Measurements from ENCODE around the gene METTL24. TPM values are rescaled to one million over a fixed set of nuclear protein-coding genes. Genes with fewer than 3 reads are reported as not detected.
"Not testable (repeated sequence)": the region's sequence is repeated elsewhere in the genome, so short reads cannot be mapped to it uniquely, and the experiment has no call there.

Gene METTL24
- total RNA-seq, 1 experiment from 2014 or later: not detected

- DNase-seq (ENCODE audit: low read depth): no peak
Observed at GRCh38 chr6:110317189-110317588, 41.0 kb downstream of the METTL24 start.

DNA sequence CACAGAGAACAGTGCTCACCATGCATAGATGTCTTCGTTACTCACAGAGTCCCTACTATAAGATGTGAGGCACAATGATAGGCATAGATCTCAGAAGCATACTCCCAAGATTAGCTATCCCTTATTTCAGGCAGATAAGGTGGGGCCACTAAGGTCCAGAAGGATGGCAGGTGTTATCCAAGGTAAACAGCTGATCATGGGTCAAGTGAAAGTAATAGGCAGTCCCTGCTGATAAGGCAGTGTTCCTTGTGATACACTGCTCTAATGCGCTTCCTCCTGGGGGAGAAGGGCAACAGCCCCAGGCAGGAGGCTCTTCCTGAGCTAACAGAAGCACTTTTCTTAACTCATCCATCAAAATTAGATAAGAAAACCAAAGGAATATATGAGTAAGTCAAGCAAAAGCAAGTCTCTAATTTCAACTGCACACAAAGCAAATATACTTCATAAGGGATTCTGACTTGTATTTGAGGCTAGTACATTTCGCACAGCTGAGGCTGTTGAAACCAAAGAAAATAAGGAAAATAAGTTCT lies 42.2 kb downstream of the METTL24 start:
- no peak for DNase-seq (ENCODE audit: low read depth)

GRCh38 chr6:110315207-110315868 lies 42.8 kb downstream of the METTL24 start:
- no peak for DNase-seq (ENCODE audit: low read depth)

- DNase-seq (ENCODE audit: low read depth): no peak
Observed at GRCh38 chr6:110310861-110311446, 47.2 kb downstream of the METTL24 start.

GRCh38 chr6:110309432-110309831 lies 48.7 kb downstream of the METTL24 start:
- not testable (repeated sequence) for DNase-seq (ENCODE audit: low read depth)

DNA sequence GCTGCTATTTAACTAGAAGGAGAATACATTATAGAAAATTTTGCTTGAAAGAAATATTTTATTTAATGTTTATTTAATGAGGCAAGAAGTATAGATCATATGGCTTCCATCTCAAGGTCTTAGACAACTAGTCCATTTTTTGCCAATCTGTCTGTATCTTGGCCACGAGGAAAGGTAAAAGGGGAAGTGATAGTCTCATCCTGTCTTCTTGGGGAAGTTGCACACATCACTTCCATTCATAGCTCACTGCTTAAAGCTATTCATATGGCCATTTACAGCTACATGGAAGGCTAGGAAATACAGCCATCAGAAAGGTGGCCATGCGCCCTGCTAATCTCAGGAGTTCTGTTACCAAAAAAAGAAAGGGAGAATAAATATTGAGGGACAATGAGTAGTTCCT lies 50.8 kb downstream of the METTL24 start:
- DNase-seq (ENCODE audit: low read depth): no peak

DNA sequence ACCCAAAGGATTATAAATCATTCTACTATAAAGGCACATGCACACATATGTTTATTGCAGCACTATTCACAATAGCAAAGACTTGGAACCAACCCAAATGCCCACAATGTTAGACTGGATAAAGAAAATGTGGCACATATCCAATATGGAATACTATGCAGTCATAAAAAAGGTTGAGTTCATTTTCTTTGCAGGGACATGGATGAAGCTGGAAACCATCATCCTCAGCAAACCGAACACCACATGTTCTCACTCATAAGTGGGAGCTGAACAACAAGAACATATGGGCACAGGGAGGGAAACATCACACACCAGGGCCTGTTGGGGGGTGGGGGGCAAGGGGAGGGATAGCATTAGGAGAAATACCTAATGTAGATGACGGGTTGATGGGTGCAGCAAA lies 52.3 kb downstream of the METTL24 start:
- not testable (repeated sequence) for DNase-seq (ENCODE audit: low read depth)

GRCh38 chr6:110303692-110304091 lies 54.5 kb downstream of the METTL24 start:
- DNase-seq (ENCODE audit: low read depth): not testable (repeated sequence)

DNA sequence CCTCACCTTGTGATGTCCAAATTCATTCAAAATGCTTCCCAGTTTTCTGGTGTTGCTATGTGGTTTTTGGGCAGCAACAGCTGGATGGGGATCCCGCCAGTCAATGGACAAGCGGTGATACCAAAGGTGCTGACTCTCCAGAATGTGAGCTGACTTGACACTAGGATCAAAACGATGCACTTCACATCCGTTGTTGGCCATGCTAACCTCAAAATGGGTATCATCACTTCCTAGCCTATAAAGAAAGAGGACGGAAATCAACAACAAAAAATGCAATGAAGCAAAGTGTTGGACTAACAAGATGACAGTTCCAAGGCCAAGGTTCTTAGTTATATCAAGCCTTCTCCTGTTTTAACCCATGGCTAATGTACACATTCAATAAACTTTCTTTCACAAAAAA lies 59.2 kb downstream of the METTL24 start:
- DNase-seq (ENCODE audit: low read depth): no peak

DNA sequence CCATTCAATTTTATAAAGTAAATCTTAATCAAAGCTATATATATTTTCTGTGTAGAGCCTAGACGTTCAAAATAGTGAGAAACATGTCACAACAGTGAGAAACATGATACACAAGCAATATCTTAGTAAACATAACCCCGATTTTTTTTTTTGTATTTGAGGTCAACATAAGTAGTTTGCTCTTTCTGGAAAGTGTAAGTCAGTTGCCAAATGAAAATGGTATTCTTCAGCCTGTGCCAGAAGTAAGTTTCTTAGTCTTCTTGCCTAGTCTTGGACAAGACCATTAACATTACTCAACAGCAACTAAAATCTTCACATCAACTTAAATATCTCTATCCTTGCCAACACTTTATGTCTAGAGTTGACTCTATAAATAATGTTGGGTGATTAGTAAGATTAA lies 59.7 kb downstream of the METTL24 start:
- DNase-seq (ENCODE audit: low read depth): no peak

DNA sequence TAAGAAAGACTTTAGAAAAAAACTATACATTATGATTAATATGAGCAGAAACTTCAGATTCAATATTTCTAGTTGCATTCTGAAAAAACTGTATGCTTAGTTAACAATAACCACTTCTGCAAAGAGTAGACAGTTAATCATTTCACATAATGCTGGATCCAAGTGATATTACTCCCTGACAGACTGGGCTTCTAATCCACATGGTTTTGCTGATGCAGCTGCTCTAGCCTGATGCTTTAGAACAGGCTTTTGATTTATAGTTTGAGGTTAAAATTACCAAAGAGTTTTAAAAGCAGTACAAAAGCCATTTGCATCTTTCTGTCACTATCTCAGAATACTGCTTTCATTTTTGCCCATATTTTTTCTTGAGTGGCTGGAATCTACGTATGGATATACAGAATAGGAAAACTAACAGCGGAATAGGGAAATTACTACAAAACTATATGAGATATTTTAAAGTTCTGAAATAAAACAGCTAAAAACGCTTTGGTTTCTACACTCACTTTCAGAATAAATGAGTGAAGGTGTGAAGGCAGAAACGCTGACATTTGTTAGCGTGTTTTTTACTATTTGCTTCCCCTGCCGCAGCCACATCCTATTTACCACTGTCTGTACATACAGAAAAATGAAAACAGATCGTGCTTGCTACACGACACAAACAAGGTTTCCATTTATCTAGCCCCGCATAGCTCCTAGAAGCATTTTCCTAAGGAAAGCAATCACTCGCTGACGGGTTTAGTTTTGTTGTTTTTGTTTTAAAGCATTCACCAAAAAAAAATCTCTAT lies 61.7 kb downstream of the METTL24 start:
- no peak for DNase-seq (ENCODE audit: low read depth)

DNA sequence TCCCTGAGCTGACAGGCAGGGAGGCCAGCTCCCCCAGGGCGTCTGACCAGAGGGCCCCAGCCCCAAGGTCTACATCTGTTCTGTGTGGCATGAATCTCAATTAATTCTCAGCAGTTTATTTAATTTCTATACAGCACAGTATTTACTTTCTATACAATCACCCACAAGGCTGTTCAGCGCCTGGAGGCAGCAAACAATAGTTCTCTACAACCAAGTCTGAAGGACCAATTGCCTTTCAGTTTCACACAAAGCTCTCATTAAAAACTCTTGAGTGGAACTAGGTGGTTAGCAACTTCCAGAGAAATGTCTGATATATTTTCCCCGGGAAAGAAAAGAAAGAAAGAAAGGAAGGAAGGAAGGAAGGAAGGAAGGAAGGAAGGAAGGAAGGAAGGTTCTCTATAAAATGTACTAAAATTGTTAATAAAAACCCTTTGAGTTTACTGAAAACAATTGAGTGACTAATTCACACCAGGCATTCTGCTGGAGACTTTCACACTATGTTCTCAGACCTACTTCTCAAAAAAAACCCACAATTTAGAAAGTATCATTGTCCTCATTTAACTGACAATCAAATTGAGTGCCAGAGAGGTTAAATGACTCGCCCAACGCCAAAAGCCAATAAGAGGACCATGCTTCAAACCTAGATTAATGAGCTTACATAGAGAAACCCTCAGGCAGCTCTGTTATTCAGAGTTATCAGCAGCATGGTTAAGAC lies 62.5 kb downstream of the METTL24 start:
- DNase-seq (ENCODE audit: low read depth): no peak

GRCh38 chr6:110287462-110288341 lies 70.4 kb downstream of the METTL24 start:
- no peak for DNase-seq (ENCODE audit: low read depth)

- no peak for DNase-seq (ENCODE audit: low read depth)
Observed at GRCh38 chr6:110285306-110286060, 72.7 kb downstream of the METTL24 start.

DNA sequence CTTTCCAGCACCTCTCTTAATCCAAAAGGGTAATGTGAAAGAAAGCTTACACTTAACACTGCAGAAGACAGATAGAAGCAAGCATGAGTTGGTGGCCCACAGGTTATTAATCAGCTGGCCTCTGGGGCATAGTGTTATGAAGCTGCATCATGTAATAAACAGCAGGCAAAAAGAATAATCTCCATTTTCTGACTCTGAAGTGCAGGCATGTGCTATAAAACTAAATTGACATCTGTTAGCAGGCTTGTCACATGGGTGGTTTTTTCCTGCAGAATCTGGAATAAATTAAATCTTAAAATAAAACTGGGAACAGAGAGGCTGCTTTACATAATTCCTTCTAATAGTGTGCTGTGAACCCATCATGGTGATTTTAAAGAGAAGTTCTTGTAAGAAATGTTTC lies 73.3 kb downstream of the METTL24 start:
- DNase-seq (ENCODE audit: low read depth): no peak

DNA sequence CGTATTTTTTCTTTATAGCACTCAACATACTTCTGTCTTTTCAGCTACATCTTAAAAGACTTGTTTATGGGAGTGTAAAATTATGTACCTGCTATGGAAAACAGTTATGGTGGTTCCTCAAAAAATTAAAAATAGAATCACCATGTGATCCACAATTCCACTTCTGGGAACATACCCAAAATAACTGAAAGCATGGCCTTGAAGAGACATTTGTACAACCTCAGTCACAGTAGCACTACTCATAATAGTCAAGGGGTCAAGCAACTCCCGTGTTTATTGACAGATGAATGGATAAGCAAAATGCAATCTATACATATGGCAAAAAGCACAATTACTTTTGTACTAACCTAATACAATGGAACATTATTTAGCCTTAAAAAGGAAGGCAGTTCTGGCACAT lies 74.5 kb downstream of the METTL24 start:
- DNase-seq (ENCODE audit: low read depth): no peak

GRCh38 chr6:110282412-110282811 lies 75.7 kb downstream of the METTL24 start:
- no peak for DNase-seq (ENCODE audit: low read depth)

- no peak for DNase-seq (ENCODE audit: low read depth)
Observed at GRCh38 chr6:110277100-110277665, 81.0 kb downstream of the METTL24 start.

- not testable (repeated sequence) for DNase-seq (ENCODE audit: low read depth)
Observed at GRCh38 chr6:110272781-110273180, 85.4 kb downstream of the METTL24 start.

DNA sequence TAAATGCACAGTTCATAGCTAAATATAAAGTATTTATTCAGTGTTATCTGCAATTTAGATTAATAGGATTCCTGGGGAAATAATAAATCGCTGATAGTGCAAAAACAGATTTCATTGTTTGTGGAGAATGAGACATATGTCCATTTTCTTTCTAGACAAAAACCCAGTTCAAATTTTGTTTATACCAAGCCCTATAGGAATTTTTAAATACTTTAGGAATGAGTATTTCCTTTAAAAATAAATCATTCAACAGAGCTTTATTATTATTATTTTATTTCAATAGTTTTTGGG lies 86.5 kb downstream of the METTL24 start:
- DNase-seq (ENCODE audit: low read depth): no peak

Data from HT1080 (cell line).